Medulla oblongata (tissue), 1 donor: ENCODE results near the gene MN1.

ENCODE experiments used
- DNase-seq: peaks from one replicate; pipeline ENCODE4 v3.0.0-alpha.2; 2015; ENCODE audit errors: extremely low spot score

The MN1 gene

DNA sequence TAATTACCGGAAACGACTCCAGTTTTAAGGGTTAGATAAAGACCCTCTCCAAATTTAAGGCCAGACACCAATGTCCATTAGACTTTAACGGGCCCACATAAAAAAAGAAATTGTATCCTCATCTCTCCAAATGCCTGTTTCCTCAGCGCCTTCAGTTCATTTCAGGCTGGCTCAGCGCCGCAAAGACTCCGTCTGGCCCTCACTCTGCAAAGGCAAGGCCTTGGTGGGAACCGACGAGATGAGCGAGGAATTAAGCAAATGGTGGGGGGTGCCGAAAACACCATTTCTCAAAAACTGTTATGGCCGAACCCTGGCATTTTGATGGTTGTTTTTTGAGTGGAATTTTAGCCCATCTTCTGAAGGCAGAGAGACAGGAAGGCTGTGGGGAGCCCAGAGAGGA lies 15.7 kb downstream of the MN1 start:
- DNase-seq: no peak

DNA sequence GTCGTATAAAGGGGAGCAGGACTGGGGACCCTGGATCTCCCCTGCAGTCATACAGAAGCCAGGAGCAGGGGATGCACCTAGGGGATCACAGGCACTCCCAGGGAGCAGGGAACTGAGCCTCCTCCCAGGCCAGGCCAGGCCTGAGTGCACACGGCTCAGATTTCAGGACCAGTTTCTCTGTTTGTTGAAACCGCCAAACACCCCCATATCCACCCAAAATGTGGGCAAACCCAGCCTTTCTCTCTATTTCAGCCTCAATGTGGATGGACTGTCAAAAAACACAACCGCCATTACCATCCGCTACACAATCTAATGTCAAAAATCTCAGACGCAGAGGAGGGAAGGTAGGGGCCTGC lies 17.5 kb downstream of the MN1 start:
- no peak for DNase-seq

DNA sequence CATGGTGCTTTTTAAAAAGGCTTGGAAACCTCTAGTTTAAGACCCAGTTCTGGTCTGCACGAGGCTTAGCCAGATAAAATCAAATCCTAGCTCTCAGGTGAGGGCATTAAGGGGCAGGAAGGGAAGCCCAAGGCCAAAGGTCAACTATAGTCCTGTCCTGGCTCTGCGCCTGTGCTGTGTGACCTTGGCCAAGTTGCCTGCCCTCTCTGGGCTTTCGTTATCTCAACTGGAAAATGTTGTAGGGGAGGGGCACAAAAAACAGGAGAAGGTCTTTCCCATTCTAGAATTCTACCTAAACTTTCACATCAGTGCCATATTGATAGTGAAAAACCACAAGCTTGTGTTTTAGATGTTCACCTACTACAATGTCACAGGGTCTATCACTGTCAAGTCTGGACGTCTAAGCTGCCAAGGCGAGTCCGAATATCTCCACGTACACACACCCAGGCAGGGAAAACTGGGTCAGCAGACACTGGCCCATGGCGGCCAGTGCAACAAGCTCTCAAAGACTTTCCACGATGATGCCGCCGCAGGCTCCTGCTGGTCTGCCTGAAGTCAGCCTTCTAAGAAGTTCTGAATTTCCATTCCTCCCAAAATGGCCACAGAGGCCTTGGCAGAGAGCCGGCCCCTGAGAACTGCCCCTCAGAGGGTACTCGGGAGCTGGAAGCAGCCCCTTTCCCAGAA lies 18.0 kb downstream of the MN1 start:
- DNase-seq: no peak

DNA sequence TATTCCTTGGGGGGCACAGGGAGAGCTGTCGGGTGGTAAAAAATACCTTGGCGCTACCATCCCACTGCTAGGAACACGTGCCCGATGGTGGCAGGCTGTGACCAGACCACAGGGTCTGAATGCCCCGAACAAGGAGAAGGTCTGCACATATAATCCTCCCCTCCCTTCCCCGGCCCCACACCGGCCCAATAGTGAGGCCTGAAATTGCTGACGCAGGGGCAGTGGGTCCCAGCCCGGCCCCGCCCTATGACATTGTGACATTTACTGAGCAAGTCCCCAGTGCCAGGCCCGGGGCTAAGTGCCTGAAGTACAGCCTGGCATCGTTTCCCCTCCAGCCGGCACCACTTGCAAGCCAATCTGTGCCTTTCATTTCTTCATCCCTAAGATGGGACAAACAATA lies 19.5 kb downstream of the MN1 start:
- DNase-seq: no peak

DNA sequence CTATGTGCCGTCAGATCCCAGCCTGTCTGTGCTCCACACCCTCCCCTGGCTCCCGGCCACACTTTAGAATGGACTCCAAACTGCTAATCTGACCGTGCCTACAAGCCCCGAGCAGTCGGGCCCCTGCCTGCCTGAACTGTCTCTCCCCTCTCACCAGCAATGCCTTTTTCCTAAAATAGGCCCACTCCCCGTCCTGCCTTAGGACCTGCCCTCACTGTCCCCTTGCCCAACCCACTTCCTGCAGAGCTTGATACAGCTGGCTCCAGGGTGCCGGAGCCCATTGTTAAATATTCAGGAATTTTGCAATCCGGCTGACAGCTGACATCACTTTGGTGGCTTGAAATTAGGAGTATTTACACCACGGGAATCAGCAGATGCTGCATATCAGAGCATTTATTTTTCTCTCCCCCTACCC lies 21.4 kb downstream of the MN1 start:
- DNase-seq: no peak

DNA sequence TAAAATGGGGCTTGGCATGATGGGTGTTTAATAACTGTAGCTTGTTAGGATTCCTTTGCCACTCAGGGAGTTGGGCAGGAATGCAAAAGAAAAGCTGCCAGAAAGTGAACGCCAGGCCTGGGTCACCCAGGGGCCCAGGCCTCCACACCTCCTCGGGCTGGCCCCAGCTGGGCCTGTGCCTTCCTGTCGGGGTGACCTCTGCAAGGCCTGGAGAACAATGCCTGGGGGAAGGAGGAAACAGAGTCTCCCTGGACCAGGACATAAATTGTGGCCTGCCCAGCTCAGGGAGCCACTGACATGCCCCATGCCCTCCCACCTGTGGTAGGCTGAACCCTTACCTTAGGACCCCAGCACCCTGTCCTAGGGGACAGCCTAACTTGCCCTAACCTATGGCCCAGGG lies 21.9 kb downstream of the MN1 start:
- no peak for DNase-seq

DNA sequence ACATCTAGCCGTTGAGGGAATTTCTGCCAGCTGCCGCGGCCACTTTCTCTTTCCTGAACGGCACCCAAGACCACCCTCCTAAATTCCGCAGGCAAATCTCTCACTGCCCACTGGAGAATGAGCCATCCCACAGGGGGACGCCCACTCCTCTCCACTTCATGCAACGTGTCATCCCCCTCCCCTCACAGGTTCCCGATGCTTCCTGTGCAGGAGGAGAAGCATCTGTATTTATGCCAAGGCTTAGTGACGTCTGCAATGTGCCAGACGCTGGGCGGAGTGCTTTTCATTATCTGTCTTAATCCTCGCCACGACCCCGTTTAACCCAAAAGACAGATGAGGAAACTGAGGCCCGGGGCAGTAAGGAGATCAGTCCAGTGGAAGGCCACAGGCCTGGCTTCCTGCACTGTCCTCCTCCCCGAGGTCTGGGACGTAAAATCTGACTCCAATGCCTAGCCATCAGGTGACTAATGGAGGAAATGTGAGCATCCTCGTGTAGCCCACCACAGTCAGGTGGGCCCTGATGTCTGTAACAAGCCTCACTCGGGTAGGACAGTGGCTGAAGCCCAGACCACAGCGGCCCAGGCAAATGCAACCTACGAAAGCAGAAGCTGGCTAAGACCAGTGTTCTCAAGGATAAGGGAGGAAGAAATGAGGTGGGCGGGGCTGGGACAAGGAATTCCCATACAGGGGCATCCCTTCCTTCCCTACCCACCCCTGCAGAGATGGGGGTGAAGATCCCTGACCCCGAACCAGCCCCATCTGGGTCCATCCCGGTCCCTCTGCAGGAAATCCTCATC lies 23.1 kb downstream of the MN1 start:
- no peak for DNase-seq

DNA sequence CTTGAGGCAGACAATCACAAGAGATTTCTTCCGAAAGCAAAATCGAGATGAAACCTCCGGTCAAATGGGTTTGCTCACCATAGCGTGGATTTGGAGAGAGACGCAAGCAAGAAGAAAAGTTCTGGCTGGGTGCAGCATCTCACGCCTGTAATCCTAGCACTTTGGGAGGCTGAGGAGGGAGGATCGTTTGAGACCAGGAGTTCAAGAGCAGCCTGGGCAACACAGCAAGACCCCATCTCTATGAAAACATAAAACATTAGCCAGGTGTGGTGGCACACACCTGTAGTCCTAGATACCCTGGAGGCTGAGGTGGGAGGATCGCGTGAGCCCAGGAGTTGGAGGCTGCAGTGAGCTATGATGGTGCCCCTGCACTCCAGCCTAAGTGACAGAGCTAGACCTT lies 24.4 kb downstream of the MN1 start:
- DNase-seq: no peak

DNA sequence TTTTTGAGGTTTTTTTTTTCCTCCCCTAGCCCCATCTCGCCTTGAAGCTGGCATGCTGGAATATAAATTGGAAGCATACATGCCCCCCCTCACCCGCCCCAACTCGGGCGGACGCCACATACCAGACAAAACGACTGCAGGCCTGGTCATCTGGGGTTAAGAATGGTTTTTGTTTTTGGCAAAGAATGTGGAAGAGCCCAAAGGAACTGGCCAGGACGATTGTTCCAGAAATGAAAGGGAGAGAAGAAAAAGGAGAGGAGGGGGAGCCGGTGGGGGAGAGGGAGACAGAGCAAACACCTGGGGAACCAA lies 25.0 kb downstream of the MN1 start:
- DNase-seq: no peak

DNA sequence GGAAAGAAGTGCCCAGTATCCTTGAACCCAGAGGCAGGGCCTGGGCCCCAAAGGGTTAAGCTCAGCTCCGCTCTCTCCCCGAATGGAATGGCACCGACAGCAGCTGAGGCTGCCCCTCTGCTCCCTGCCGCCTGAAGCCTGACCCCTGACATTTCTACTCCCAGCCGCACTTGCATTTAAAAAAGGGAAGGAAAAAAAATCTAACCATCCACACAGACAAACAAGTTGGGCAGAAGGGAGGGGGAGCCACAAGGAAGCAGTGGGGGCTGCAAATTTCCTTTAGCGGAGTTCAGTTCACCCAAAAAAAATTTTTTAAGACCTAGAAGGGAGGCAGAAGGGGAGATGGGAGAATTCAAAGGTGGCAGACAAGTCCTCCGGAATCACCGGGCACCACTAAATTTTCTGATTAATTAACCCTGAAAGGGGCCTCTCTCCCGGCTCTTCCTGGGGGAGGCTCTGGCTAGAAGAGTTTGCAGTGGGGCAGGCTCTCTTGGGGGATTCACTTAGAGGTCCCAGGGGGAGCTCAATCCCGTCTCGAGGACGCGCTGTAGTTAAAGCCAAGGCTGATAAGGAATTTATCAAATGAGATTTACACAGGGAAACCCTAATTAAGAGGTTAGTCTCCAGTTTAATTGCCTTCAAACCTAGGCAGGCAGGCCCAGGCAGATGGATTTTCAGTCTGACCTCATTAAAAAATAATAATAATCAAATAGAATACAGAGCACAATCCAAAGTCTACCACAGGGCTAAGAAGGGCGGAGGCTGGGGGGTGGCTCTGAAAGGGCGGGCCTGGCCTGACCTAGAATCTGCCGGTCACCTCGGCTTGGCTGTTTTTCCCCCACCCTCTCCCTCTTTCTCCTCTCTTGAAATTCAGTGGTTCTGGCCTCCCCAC lies 25.6 kb downstream of the MN1 start:
- no peak for DNase-seq

DNA sequence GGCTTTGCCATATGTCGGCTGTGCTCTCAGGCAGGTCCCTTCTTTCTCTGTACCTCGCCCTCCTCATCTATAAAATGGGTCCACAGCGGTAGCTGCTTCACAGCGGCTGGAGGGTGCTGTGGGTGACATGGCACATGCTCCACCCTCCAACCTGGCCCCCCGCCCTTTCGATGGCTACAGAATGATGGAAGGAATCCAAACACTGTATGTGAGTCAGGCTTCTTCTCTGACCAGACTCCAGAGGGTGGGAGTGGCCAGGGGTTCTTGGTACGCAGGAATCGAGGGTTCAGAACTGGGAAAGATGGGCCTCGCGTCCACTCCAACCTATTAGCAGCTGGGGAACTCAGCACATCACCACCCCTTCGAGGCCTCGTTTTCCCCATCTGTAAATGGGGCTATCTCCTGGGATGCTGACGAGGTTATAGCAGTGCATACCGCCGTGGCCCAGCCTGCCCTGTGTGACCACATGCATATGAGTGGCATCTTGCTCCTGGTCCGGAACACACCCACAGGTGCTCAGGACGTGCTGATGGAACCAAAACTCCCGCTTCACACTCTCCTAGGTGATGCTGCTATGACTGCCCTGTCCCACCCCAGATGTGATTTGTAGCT lies 26.4 kb downstream of the MN1 start:
- DNase-seq: no peak

DNA sequence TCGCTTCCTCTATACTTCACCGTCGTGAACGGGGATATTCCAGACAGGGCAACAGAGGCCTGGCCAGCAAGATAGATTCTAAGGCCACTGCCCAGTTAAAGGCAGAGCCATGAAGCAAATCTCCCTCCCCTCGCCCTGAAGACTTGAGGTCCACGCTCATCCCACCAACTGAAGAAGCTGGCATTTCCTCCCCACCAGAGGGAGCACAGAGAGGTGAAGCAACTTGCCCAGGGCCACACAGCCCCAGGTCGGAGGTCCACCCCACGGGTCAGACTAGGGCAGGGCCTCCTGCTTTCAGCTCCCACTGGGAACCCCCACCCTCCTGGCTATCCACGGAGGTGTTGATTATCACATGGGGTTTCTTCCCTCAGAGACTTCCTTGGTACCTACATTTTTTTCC lies 27.4 kb downstream of the MN1 start:
- DNase-seq: no peak

DNA sequence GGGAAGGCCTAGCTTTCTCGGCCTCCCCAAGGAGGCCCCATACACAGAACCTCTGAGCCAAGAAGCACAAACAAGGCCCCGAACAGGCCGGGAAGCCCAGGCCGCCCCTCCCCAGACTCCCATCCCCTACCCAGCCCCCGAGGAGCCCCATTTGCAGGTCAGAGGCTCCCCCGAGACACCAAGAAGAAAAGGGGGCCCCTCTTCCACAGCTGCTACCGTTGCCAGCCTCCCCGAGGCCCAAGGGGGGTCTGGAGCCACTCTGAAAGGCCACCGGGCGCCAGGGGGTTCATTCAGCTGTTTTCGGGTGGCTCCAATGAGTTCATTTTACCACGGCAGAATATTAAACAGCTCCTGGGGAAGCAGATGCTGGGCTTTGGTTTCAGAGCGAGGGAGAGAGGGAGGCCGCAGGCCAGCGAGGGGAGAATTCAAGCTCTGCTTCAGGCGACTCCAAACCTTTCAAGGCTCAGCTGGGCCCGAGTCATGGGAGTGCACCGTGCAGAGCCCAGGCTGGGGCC lies 28.5 kb downstream of the MN1 start:
- DNase-seq: peak; percentile 55

DNA sequence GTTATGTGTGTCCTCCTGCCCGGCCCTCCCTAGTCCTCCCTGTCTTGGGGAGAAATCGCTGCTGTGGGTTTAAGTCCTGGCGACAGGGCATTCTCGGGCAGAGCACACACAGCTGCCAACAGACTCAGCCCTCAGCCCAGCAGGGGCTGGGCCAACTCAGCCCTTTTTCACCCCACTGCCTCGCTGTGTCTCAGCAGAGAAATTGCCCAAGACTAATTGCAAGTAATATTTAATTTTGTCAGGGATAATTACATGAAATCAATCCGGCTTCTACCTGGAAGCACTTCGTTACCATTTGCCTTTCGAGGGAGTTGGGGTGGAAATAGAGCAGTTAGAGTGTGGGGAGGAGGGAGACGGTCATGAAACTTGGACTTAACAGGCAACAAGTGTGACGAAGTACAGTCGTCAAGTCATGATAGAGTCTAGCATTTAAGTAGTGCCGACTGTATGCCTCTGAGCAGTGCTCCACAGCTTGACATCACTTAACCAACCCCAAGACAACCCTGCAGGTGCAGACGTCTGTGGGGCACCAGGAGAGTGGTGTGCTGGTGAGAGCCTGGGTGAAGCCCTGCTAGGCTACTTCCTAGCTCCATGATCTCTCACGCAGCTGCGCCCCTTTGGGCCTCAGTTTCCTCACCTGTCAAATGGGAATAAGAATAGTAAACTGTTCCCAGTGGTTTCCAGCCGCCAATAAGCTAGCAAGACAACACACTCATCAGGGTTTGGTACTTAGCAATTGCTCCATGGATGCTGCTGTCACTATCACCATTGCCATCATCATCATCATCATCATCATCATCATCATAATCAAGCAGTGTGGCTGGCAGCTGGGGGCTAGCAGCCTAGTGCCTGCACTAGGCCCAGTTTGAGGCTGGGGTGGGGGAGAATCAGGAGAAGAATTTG lies 29.2 kb downstream of the MN1 start:
- peak; percentile 37 for DNase-seq

DNA sequence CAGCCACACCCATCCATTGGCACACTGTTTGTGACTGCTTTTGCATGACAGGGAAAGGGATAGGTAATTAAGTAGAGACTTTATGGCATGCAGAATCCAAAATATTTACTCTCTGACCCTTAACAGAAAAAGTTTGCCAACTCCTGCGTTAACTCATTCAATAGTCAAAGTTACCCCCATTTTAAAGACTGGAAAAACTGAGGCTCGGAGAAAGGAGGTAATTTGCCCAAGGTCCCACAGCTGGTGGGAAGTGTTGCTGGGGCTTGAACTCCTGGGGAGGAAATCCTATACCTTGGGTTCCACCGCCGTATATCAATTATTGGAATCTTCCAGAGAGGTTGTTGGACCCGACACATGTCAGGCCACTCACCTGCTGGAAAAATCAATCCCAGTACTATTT lies 29.9 kb downstream of the MN1 start:
- no peak for DNase-seq

DNA sequence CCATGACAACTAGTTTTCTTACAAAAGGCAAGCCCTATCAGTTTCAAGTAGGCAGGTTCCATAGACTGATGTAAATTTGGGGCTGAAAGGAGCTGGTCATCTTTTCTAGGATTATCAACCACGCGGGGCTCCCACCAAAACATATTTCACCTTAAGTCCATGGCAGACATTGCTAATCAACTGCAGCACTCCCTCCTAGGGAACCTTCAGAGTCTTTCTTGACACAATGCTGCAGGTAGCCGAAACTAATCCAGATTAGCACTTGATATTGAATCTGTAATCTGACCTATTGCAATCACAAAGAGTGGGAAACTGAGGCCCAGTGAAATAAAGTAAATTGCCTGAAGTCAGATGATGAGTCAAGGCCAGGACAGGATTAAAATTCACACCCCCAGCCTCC lies 32.5 kb downstream of the MN1 start:
- no peak for DNase-seq

DNA sequence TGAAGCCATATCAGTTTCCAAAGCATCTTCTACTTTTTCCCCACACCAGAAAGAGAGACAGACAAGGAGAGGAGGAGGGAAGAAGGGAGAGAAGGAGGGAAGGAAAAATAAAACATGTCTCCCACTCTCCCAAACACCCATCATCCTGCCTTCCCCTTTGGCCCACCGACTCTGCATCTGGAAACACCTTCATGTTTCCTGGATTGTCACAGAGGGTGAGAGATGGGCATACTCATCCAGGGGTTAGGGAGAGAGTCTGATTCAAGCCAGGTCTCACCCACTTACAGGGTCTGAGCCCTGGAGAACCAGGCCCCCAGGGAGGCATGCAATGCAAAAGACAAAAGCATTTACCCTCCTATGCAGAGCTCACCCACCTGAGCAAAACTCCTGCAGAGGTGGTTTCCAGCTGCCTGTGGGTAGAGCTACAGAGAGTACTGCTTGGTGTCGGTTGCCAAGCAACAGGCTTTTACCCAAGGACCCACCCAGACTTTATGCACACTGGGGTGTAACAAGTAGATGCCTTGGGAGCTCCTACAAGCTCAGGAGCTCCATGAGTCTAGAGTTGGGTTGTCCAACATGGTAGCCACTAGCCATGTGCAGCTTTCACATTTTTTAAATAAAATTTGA lies 33.4 kb downstream of the MN1 start:
- no peak for DNase-seq

DNA sequence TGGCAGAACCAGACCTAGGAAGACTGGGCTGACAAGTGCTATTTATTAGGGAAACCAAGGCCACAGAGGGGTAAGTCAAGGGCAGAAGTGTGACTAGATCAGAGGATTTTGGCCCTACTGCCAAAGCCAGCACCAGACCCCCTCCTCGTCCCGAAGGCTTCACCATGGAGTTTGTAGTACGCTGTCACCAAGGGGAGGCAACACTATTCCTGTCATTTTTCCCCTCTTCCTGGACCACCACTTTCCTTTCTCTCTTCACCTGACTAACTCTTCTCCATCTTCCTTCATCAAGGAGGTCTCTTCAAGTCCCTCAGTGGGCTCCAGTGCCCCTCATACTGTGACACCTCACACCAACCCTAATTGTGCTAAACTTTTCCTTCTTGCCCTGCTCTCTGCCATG lies 34.9 kb downstream of the MN1 start:
- no peak for DNase-seq

DNA sequence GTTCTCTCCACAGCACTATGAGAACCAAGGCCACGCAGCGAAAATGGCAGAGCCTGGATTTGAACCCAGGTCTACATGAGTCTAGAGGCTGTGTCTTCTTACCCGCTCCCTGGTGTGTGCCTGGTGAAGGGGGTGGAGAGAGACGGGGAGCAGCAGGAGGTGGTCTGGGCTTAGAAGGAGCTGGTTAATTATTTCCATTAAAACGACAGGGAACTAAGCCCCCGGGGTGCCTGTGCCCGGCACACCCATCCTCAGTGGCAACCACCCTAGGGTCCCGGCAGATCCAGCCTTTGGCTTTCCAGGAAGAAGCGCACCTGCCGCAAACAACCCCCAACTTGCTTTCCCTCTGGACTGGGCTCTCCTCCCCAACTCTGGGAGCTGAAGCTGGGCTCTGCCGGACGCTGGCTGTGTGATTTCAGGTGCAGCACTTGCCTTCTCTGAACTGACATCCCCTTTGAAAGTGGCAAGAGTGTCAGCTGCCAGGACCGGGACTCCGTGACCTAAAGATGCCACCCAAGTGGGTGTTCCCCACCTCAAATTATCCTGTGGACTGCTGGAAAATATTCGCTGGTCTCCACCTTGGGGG lies 35.8 kb downstream of the MN1 start:
- DNase-seq: no peak

DNA sequence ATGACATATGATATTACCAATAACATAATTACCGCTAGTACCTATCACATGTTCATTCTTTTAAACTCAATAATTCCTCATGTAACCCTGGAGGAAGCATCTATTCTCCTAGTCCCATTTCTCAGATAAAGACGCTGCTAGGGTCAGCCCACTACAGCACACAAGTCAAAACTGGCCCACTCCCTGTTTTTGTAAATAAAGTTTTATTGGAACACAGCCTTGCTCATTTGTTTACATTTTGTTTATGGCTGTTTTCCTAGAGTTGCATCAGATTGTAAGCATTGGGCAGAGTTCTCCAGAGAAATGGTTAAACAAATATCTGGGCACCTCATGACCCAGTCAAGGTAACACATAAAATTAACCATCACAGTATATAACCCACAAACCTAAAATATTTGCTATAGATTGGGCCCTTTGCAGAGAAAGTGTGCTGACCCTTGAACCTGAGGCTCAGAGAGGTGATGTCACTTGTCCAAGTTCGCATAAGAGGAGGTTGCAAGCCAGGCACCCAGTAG lies 36.8 kb downstream of the MN1 start:
- no peak for DNase-seq
